ENCODE results near the gene SNTA1.
"Not testable (repeated sequence)": the region's sequence is repeated elsewhere in the genome, so short reads cannot be mapped to it uniquely, and the experiment has no call there.

Gene SNTA1

GRCh38 chr20:33465481-33466302 lies 22.1 kb upstream of the SNTA1 start:
- DNase-seq: peak; percentile 16

GRCh38 chr20:33464759-33465158 lies 21.2 kb upstream of the SNTA1 start:
- DNase-seq: not testable (repeated sequence)

- no peak for DNase-seq
These were observed 20.0 kb upstream of the SNTA1 start for GRCh38 chr20:33463332-33464101.

GRCh38 chr20:33460711-33461110 lies 17.1 kb upstream of the SNTA1 start:
- no peak for DNase-seq

- DNase-seq: no peak
These were observed 16.0 kb upstream of the SNTA1 start for GRCh38 chr20:33459599-33459998.

GRCh38 chr20:33456916-33457642 lies 13.5 kb upstream of the SNTA1 start:
- DNase-seq: peak; percentile 81

GRCh38 chr20:33450867-33451266 lies 7.3 kb upstream of the SNTA1 start:
- no peak for DNase-seq

GRCh38 chr20:33445881-33446625 lies 2.5 kb upstream of the SNTA1 start:
- no peak for DNase-seq

GRCh38 chr20:33444797-33445560 lies 1.4 kb upstream of the SNTA1 start:
- no peak for DNase-seq

GRCh38 chr20:33443006-33443511 lies 504 bp downstream of the SNTA1 start:
- peak; percentile 33 for DNase-seq

- no peak for DNase-seq
These were observed 1.2 kb downstream of the SNTA1 start for GRCh38 chr20:33442136-33443005.

- DNase-seq: no peak
These were observed 2.2 kb downstream of the SNTA1 start for GRCh38 chr20:33441142-33441955.

- DNase-seq: not testable (repeated sequence)
These were observed 3.0 kb downstream of the SNTA1 start for GRCh38 chr20:33440562-33440961.

- no peak for DNase-seq
These were observed 5.1 kb downstream of the SNTA1 start for GRCh38 chr20:33438481-33438880.

GRCh38 chr20:33437141-33437911 lies 6.2 kb downstream of the SNTA1 start:
- no peak for DNase-seq

- no peak for DNase-seq
These were observed 9.1 kb downstream of the SNTA1 start for GRCh38 chr20:33434434-33434833.

GRCh38 chr20:33433465-33434234 lies 9.9 kb downstream of the SNTA1 start:
- DNase-seq: no peak

GRCh38 chr20:33431797-33432381 lies 11.7 kb downstream of the SNTA1 start:
- no peak for DNase-seq
